DOHH2 (cell line): ENCODE measurements around the gene LRRC25.

Source experiments
- EZH2phosphoT487 ChIP-seq: fragments of 200-600 bp; sonication (generic); IDR thresholded peaks from 2 replicates; pipeline ENCODE4 v1.6.1; 2017; ENCODE audit warnings: borderline replicate concordance, mild to moderate bottlenecking, antibody characterized with exemption, low read length, moderate library complexity, mixed read lengths
- TF ChIP-seq, protein P1 (sequence below): fragments of 200-600 bp; sonication (generic); IDR thresholded peaks from one replicate; pipeline ENCODE4 v1.5.1; 2014; ENCODE audit warnings: antibody characterized with exemption, mild to moderate bottlenecking, low read depth, low read length; ENCODE audit not compliant: poor library complexity, severe bottlenecking

DNA sequence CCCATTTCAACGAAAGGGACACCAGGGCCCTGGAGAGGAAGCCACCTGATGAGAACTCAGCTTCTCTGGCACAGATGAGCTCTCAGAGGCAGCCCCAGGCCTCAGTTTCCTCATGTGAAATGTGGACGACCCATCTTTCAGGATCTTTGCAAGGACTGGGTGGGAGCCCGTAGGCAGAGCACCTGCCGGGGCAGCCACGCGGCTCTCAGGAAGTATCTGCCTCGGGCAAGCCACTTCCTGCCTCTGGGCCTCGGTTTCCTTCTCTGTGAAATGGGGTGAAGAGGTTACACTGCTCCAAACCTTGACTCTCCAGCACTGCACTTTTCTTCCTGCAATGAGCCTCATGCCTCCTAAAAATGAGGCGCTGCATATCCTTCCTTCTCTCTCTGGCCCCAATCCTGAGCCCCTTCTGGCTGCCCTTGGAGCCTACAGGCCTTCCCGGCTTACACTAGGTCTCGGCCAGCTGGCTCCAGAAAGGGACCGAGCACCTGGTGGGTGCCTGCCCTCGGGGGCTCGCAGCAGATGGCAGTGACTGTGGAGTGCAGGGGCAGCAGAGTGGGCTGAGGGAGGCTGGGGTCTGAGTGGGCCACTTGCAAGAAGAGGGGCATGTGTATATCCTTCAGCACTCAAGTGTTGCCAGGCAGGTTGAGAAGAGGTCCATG, 25.2 kb upstream of the LRRC25 start:
- TF ChIP-seq, protein P1, sequence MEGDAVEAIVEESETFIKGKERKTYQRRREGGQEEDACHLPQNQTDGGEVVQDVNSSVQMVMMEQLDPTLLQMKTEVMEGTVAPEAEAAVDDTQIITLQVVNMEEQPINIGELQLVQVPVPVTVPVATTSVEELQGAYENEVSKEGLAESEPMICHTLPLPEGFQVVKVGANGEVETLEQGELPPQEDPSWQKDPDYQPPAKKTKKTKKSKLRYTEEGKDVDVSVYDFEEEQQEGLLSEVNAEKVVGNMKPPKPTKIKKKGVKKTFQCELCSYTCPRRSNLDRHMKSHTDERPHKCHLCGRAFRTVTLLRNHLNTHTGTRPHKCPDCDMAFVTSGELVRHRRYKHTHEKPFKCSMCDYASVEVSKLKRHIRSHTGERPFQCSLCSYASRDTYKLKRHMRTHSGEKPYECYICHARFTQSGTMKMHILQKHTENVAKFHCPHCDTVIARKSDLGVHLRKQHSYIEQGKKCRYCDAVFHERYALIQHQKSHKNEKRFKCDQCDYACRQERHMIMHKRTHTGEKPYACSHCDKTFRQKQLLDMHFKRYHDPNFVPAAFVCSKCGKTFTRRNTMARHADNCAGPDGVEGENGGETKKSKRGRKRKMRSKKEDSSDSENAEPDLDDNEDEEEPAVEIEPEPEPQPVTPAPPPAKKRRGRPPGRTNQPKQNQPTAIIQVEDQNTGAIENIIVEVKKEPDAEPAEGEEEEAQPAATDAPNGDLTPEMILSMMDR = no peak
- TF ChIP-seq EZH2phosphoT487 = no peak
